Measurements from ENCODE around the gene MAPKAPK2.

GRCh38 chr1:206716159-206716869 lies 31.6 kb downstream of the MAPKAPK2 start:
- TF ChIP-seq YY1 (IDR thresholded peaks at IDR 0.05; ENCODE audit: insufficient read depth, insufficient read length) (no peak), SUZ12 (IDR thresholded peaks at IDR 0.05; ENCODE audit: extremely low read depth, insufficient read depth, insufficient read length) (no peak), ZNF274 (IDR thresholded peaks at IDR 0.05; ENCODE audit: low read depth, low read length) (no peak)
